OCI-LY1 (cell line): ENCODE measurements around the gene KIRREL3.

Experiments
- H2AFZ ChIP-seq: fragments of 200-600 bp; sonication (generic), shearing (Covaris generic); 2 replicates; pipeline ENCODE4 v1.6.0; 2014; ENCODE audit warnings: antibody characterized with exemption, mild to moderate bottlenecking, low read length
- H3F3A ChIP-seq: fragments of 200-600 bp; sonication (generic), shearing (Covaris generic); 2 replicates; pipeline ENCODE4 v1.6.0; 2014; ENCODE audit warnings: mild to moderate bottlenecking, antibody characterized with exemption, low read length, moderate library complexity; ENCODE audit not compliant: insufficient read depth
- H3K27ac ChIP-seq: fragments of 200-600 bp; sonication (generic); 2 replicates; pipeline ENCODE4 v1.5.1; 2014; ENCODE audit warnings: low read length, mixed run types, mild to moderate bottlenecking, low read depth; ENCODE audit not compliant: poor library complexity, severe bottlenecking
- H3K27me3 ChIP-seq: fragments of 200-600 bp; sonication (generic); 2 replicates; pipeline ENCODE4 v1.6.0; 2014; ENCODE audit warnings: antibody characterized with exemption, mild to moderate bottlenecking, low read length, moderate library complexity; ENCODE audit not compliant: insufficient read depth
- H3K36me3 ChIP-seq: fragments of 200-600 bp; sonication (generic); 2 replicates; pipeline ENCODE4 v1.6.1; 2014; ENCODE audit warnings: mild to moderate bottlenecking, antibody characterized with exemption, low read length, moderate library complexity, mixed read lengths; ENCODE audit not compliant: insufficient read depth
- H3K4me1 ChIP-seq: fragments of 200-600 bp; sonication (generic); 2 replicates; pipeline ENCODE4 v1.5.1; 2014; ENCODE audit warnings: mild to moderate bottlenecking, low read length, moderate library complexity; ENCODE audit not compliant: insufficient read depth, severe bottlenecking
- H3K4me2 ChIP-seq: fragments of 200-600 bp; sonication (generic), shearing (Covaris generic); 2 replicates; pipeline ENCODE4 v1.6.1; 2014; ENCODE audit warnings: low read length
- H3K4me3 ChIP-seq: fragments of 200-600 bp; sonication (generic); 2 replicates; pipeline ENCODE4 v1.5.1; 2014; ENCODE audit warnings: low read length, low read depth, mild to moderate bottlenecking, mixed read lengths; ENCODE audit not compliant: poor library complexity, severe bottlenecking
- H3K79me2 ChIP-seq: fragments of 200-600 bp; shearing (Covaris generic); 2 replicates; pipeline ENCODE4 v1.6.1; 2016; ENCODE audit warnings: mixed run types, low read length, mixed read lengths; ENCODE audit not compliant: insufficient read depth
- H3K9ac ChIP-seq: fragments of 200-600 bp; sonication (generic), shearing (Covaris generic); 2 replicates; pipeline ENCODE4 v1.6.1; 2014; ENCODE audit warnings: mild to moderate bottlenecking, low read length, mixed read lengths
- H3K9me2 ChIP-seq: fragments of 200-600 bp; sonication (generic), shearing (Covaris generic); 2 replicates; pipeline ENCODE4 v1.6.1; 2014; ENCODE audit warnings: low read depth, mild to moderate bottlenecking, low read length, mixed read lengths
- H3K9me3 ChIP-seq: fragments of 200-600 bp; shearing (Covaris generic); 2 replicates; pipeline ENCODE4 v1.6.1; 2014; ENCODE audit warnings: low read length, mixed read lengths
- H4K20me1 ChIP-seq: fragments of 200-600 bp; sonication (generic), shearing (Covaris generic); 2 replicates; pipeline ENCODE4 v1.6.0; 2016; ENCODE audit warnings: mild to moderate bottlenecking, low read length; ENCODE audit not compliant: insufficient read depth
- EZH2 ChIP-seq: fragments of 200-600 bp; sonication (generic), shearing (Covaris generic); IDR thresholded peaks from 2 replicates; pipeline ENCODE4 v1.8.0; 2017; ENCODE audit warnings: borderline replicate concordance, mixed run types, mild to moderate bottlenecking, antibody characterized with exemption, low read length, moderate library complexity, mixed read lengths
- TF ChIP-seq, protein P1 (sequence below): fragments of 200-600 bp; sonication (generic), shearing (Covaris generic); IDR thresholded peaks from 2 replicates; pipeline ENCODE4 v1.5.1; 2017; ENCODE audit warnings: mild to moderate bottlenecking, antibody characterized with exemption, low read length, moderate library complexity, mixed read lengths

KIRREL3 gene

GRCh38 chr11:126511475-126512115 lies 489.0 kb downstream of the KIRREL3 start:
- Histone ChIP-seq H3K9me3 (no peaks in the 10 kb centered on the region), H3K27ac (no peak overlapping the region), H3K4me1 (no peaks in the 10 kb centered on the region), H3K4me3 (no peak overlapping the region), H4K20me1 (no peaks in the 10 kb centered on the region), H3K9me2 (no peaks in the 10 kb centered on the region), H3K79me2 (no peaks in the 10 kb centered on the region), H3K4me2 (no peak overlapping the region), H3F3A (no peaks in the 10 kb centered on the region), H2AFZ (no peak overlapping the region), H3K9ac (no peak overlapping the region), H3K36me3 (no peaks in the 10 kb centered on the region), H3K27me3 (no peaks in the 10 kb centered on the region)
- TF ChIP-seq, protein P1, sequence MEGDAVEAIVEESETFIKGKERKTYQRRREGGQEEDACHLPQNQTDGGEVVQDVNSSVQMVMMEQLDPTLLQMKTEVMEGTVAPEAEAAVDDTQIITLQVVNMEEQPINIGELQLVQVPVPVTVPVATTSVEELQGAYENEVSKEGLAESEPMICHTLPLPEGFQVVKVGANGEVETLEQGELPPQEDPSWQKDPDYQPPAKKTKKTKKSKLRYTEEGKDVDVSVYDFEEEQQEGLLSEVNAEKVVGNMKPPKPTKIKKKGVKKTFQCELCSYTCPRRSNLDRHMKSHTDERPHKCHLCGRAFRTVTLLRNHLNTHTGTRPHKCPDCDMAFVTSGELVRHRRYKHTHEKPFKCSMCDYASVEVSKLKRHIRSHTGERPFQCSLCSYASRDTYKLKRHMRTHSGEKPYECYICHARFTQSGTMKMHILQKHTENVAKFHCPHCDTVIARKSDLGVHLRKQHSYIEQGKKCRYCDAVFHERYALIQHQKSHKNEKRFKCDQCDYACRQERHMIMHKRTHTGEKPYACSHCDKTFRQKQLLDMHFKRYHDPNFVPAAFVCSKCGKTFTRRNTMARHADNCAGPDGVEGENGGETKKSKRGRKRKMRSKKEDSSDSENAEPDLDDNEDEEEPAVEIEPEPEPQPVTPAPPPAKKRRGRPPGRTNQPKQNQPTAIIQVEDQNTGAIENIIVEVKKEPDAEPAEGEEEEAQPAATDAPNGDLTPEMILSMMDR, result no peak
- TF ChIP-seq EZH2, result no peak

DNA sequence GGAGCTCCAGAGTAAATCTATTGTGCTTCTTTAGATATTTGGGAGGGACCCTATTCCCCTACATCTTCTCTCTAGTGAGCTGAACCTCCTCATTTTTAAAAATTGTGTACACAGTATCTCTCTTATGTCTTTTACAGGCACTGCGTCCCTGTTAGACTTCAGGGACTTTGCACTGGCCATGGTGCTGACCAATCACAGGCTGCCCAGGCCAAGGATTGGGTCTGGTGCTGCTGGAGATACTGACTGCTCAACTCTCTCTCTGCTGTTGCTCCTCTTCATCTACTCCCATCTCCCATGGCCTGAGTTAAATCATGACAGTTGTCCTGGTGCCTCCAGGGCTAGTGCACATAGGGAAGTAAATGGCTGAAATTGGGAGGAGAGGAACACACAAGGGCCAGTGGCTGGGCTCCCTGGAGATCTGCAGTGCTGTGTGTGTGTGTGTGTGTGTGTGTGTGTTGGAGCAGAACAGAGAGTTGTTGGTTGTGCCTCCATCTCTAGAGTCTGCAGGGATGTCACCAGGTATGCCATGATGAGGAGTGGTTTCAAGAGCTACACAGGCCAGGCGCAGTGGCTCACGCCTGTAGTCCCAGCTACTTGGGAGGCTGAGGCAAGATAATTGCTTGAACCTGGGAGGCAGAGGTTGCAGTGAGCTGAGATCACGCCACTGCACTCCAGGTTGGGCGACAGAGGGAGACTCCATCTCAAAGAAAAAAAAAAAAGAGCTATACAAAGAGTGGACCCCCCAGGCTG lies 489.8 kb downstream of the KIRREL3 start:
- H3K4me2 ChIP-seq, result no peak overlapping the region
- H3K4me3 ChIP-seq, result no peak overlapping the region
- H4K20me1 ChIP-seq, result no peaks in the 10 kb centered on the region
- H3F3A ChIP-seq, result no peaks in the 10 kb centered on the region
- no peak overlapping the region for H3K27ac ChIP-seq
- TF ChIP-seq EZH2, result no peak
- TF ChIP-seq, protein P1, result no peak
- H3K4me1 ChIP-seq, result no peaks in the 10 kb centered on the region
- H2AFZ ChIP-seq, result no peak overlapping the region
- H3K27me3 ChIP-seq, result no peaks in the 10 kb centered on the region
- H3K79me2 ChIP-seq, result no peaks in the 10 kb centered on the region
- no peaks in the 10 kb centered on the region for H3K36me3 ChIP-seq
- no peaks in the 10 kb centered on the region for H3K9me3 ChIP-seq
- H3K9ac ChIP-seq, result no peak overlapping the region
- no peaks in the 10 kb centered on the region for H3K9me2 ChIP-seq

DNA sequence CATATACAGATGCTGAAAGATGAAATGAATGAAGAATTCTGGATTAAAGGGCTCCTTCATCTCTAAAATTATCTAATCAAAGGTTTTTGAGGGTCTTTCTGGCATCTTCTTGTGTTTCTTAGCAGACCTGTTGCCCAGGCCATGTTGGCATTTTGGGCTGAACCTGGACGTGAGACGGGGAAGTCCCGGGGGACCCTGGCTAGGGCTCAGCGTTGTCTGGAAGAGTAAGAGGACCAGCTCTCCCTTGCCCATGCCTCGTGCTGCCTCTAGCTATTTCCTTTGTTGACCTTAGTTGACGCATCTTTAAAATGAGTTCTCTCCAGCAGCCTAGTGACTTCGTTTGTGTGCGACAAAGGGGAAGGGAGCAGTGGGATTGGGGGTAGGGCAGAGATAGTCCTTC lies 492.9 kb downstream of the KIRREL3 start:
- TF ChIP-seq, protein P1, result no peak
- TF ChIP-seq EZH2, result no peak
- no peaks in the 10 kb centered on the region for H3K9me3 ChIP-seq
- H3K4me1 ChIP-seq, result no peaks in the 10 kb centered on the region
- H3K79me2 ChIP-seq, result no peaks in the 10 kb centered on the region
- no peak overlapping the region for H3K4me2 ChIP-seq
- H3K4me3 ChIP-seq, result no peak overlapping the region
- H4K20me1 ChIP-seq, result no peaks in the 10 kb centered on the region
- H3K36me3 ChIP-seq, result no peaks in the 10 kb centered on the region
- H3F3A ChIP-seq, result no peaks in the 10 kb centered on the region
- no peak overlapping the region for H2AFZ ChIP-seq
- H3K9me2 ChIP-seq, result no peaks in the 10 kb centered on the region
- no peak overlapping the region for H3K27ac ChIP-seq
- H3K27me3 ChIP-seq, result no peaks in the 10 kb centered on the region
- H3K9ac ChIP-seq, result no peak overlapping the region
